Raji (cell line): ENCODE measurements around the gene BSCL2.
A peak's percentile ranks its signal among the peaks of the same experiment; 100 is the strongest.

Experiments
- POLR2A ChIP-seq: IDR thresholded peaks from 2 replicates; pipeline ENCODE4 v1.6.1; 2011; ENCODE audit warnings: low read depth, low read length, control low read depth; ENCODE audit not compliant: insufficient read depth

BSCL2 gene

GRCh38 chr11:62707277-62707861 is at the start of gene BSCL2, which contains the start of gene GNG3:
Gene BSCL2 (minus strand): TSS chr11:62707424. CDS start chr11:62707195, 229 bp downstream.
Gene GNG3 (plus strand): TSS chr11:62707676. CDS start chr11:62708296, 620 bp downstream.
- no peak for TF ChIP-seq POLR2A

- TF ChIP-seq POLR2A: no peak
Measured at GRCh38 chr11:62755086-62755615, 47.9 kb upstream of the BSCL2 start.

GRCh38 chr11:62753736-62754603 is 46.7 kb upstream of the BSCL2 start, which contains the start of gene ZBTB3:
Gene ZBTB3 (minus strand): TSS chr11:62754160. CDS start chr11:62753664, 496 bp downstream.
- TF ChIP-seq POLR2A: peak; percentile 90

- TF ChIP-seq POLR2A: no peak
Measured at GRCh38 chr11:62752994-62753735, 45.9 kb upstream of the BSCL2 start.

DNA sequence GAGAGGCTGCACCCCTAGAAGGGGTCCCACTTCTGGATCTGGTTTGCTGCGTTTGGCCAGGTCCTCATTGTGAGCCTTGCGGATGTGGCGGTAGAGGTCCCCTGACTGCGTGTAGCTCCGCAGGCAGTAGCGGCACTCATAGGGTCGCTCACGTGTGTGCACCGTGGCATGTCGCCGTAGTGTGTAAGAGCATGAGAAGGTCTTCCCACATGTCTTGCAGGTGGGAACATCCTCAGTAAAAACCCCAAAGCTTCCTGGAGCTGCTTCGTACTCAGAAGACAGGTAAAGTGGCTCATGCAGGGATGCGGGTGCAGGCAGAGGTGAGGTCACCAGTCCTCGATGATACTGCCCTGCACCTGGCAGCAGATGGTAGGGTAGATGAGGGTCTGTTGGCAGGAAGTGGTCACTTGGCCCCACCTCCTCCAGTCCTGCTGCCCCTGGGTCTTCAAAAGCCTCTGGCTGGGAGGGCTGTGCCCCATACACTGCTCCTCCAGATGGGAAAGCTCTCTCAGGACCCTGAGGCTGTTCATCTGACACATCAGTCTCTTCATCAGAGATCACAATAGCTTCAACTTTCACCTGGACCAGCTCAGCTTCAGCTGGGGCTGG is 45.1 kb upstream of the BSCL2 start:
- no peak for TF ChIP-seq POLR2A

- no peak for TF ChIP-seq POLR2A
Measured at GRCh38 chr11:62747475-62748160, 40.4 kb upstream of the BSCL2 start.

- TF ChIP-seq POLR2A: no peak
Measured at GRCh38 chr11:62737196-62737595, 30.0 kb upstream of the BSCL2 start.

DNA sequence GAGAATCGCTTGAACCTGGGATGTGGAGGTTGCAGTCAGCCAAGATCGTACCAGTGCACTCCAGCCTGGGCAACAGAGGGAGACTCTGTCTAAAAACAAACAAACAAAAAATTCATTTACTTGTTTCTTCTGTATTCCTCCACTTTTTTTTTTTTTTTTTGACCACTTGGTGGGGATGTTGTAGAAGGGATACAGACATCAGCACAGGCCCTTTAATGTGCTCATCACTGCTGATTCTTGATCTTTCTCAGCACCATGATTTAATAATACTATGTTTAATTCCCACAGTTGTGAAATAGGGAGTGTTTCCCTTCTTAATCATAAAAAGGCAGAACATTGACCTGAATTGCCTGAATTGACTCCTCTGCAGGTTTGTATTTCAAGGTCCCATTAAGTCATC is 25.6 kb upstream of the BSCL2 start:
- no peak for TF ChIP-seq POLR2A

- peak; percentile 83 for TF ChIP-seq POLR2A
Measured at GRCh38 chr11:62728171-62728988, 21.2 kb upstream of the BSCL2 start, which contains the start of gene TTC9C. Gene TTC9C (plus strand): TSS chr11:62728486. CDS start chr11:62728849, 363 bp downstream.

DNA sequence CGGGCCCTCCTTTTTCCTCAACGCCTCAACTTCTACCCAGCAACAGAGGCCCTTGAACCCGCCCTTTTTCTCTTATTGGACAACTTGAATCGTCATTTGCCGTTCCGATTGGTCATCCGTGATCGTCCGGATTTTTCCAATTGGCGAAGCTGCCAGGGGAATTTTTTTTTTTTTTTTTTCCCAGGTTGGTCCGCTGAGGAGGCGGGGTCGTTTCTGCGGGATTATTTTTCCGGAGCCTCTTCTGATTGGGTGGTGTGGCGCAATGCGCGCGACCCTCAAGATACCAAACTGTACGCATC is 20.6 kb upstream of the BSCL2 start:
- TF ChIP-seq POLR2A: no peak

GRCh38 chr11:62727165-62727871 is 20.1 kb upstream of the BSCL2 start, which contains the start of gene HNRNPUL2:
Gene HNRNPUL2 (minus strand): TSS chr11:62727457. CDS start chr11:62727156, 301 bp downstream.
- TF ChIP-seq POLR2A: peak; percentile 95

- no peak for TF ChIP-seq POLR2A
Measured at GRCh38 chr11:62726915-62727164, 19.6 kb upstream of the BSCL2 start.
